ENCODE data around the gene VPS37C.

VPS37C gene

DNA sequence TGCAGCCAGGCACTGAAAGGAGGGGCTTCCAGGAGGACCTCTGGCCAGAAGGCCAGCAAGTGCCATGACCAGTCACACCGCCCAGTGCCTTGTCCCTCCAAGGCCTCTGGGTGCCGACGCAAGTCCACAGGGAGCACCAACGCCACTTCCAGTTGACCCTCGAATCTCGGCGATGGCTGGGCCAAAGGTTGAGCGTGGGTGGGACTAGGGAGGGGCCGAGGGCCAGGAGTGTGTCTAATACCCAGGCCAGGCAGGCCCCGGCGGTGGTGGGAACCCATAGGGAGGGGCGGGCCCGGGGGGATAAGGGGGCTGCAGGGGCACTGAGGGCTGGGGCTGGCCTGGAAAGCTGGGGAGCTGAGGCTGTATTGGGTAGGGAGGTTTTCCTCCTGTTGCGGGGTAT lies 29.6 kb downstream of the VPS37C start:
- DNase-seq: no peak

DNA sequence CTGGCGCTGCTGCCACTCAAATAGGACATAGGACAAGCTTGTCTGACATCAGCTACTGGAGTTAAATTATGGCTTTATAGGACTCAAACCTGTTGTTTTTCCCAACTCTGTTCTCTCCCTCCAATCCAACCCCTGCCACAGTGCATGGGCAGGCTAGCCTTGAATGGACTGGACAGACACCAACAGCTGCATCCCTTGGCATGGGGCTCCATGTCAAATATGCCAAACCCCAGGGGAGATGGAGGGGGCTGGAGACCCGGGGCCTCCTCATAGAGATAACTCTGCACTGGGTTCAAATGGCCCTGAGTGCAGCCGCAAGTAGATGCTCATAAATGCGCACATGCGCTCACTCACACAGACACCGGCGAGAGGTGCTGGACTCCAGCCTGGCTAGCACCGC lies 30.0 kb downstream of the VPS37C start:
- DNase-seq: no peak

DNA sequence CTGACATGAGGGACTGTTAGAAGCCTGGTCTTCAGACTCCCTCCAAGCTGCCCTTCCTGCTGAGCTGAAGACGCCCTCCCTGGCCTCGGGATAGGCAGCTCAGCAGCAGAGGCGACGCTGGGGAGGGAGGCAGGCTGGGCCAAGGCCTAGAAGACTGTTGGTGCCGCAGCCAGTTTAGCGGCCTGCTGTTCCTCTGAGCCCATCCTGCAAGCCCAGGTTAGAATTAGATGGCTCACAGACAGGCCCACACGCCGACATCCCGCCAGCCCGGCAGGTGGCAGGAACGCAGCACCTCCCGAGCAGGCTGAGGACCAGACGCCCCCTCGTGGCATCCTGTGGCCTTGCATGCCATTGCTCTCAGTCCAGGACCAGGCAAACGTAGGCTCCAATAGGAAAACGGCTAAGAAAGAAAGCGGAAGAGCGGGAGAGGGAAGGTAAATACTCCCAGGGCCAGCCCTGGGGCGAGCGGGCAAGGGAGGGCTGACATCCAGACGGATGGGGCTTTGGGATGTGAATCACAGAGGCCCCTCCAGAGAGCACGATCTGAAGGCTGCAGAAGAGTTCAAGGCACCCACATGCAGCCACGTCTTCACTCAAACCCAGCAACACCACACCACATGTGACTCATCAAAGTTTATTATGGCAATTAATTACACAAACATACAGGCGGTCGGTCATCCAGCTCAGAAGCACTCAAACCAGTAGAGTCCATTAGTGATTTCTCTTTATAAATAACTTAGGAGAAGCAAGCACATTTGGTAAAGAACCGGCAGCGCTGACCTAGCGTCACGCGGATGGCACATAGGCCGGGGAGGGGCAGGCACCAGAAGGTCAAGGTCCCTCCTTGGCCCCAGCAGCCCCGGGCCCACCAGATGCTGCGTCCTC lies 31.3 kb downstream of the VPS37C start:
- no peak for DNase-seq

DNA sequence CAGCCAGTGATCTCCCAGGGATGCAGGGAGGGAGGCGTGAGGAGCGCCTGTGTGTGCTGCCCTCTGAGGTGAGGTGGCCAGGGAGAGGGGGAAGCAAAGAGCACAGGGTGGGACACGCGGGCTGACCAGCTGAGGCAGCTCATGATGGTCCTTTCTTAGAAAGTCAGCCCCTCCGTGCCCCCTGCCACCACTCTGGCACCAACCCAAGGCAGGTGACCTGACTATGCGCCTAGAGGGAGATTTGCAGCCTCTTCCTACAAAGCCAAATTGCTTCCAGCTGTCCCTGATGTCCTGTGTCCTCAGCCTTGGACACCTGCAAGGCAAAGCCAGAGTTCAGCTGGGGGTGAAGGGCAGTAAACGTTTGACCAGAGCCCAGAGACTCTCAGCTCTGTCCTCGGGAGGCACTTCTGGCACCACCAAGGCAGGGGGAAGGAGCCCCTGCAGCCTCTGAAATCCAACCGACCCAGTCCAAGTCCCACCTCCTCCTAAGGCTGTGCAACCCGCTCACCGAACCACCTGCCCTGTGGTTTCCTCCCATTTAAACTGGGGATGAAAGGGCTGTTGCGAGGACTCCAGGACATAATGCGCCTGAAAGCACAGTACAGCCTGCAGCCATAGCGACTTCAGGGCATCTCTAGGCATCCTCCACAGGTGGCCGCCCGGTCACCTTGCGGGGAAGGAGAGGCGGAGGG lies 32.1 kb downstream of the VPS37C start:
- no peak for DNase-seq

DNA sequence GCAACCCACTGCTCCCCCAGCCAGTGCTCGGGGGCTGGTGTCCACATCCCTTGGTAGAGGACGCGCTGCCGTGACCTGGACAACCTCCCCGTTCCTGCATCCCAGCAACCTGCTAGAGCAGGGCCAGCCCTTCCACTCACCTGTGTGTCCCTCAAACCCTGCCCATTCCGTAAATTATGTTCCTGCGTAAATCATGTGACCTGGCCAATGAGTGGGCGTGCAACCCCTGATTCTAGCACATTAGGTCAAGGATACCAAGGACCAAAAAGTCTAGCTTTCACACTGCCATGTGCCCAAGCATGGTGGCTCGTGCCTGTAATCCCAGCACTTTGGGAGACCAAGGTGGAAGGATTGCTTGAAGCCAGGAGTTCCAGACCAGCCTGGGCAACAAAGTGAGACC lies 33.2 kb downstream of the VPS37C start:
- no peak for DNase-seq

DNA sequence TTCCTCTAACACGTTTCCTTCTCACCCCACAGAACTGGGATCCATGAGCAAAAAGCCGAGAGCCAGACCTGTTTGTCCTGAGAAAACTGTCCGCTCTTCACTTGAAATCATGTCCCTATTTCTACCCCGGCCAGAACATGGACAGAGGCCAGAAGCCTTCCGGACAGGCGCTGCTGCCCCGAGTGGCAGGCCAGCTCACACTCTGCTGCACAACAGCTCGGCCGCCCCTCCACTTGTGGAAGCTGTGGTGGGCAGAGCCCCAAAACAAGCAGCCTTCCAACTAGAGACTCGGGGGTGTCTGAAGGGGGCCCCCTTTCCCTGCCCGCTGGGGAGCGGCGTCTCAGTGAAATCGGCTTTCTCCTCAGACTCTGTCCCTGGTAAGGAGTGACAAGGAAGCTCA lies 35.0 kb downstream of the VPS37C start:
- DNase-seq: no peak

DNA sequence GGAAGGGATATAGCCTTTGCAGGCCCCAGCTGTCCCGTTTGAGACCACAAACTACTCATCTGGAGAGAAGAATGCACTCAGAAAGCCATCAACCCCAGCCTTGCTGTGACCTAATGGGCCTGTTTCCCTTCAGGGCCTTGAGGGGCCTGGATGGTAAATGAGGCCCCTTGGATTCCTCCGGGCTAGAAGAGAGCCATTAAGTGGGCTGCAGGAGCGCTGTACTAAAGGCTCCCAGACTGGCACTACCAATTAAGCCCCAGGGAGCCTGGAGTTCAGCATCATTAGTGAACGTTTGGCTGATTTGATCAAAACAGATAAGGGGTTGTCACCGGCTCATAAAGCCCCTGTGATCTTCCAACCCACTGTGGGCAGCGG lies 35.9 kb downstream of the VPS37C start:
- no peak for DNase-seq

DNA sequence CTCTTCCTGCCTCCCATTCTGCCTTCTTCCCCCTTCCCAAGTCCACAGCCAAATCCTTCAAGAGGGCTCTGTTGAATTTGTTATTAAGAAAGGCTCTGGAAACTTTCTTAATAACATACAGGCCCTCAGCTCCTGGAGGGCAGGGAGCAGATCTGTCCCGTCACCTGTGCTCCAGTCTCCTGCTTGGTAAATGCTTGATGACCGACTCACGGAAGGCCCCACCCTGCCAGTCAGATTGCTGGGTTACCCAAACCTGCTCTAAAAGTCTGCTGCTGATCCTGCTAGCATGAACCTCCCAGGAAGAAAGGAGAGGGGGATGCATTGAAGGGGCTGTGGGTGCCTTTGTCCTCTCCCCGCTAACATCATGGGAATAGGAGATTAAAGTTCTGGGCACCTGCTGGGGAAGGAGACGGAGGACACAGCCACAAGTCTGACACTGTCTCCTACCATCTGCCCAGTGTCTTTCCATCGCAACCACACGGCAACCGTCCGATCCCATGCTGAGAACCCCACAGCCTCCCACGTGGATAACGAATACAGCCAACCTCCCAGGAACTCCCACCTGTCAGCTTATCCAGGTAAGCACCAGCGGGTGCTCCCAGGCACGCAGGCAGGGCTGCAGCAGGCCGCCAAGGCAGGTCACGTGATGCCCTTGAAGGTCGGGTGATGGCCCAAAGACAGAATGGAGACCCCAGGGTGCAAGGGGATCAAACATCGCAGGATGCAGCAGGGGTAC lies 36.5 kb downstream of the VPS37C start:
- no peak for DNase-seq

DNA sequence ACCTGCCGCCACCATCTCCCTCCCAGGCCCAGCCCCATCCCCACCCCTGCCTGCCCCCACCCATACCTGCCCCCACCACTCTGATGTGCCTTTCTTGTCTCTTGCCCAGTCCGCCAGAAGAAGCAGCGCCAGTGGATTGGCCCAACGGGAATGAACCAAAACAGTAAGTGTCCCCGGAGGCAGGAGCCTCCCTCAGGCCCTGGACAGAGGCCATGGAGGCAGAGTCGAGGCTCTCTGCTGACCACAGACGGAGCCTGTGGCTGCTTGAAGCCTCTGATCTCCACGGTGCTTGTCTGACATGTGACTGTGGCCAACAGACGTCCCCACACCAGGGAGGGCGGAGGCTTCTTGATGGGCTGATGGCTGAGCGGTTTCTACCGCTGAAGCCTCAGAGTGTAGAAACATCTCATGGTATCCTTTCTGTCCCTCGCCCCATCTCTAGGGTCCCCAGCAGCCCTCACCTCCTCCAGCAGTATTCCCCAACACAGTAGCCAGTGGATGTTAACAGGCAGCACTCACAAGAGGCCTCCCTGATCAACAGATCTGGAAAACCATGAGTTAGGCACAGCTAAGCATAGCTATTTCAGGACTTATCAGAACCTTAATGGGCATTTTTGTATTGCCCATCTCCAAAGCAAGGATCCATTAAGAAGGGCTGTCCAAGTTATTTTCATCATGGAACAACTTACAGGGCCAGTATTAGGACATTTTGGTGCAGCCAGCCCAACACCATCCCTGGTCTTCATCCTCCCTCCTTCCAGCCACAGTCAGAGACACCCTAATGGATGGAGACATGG lies 37.3 kb downstream of the VPS37C start:
- DNase-seq: no peak

DNA sequence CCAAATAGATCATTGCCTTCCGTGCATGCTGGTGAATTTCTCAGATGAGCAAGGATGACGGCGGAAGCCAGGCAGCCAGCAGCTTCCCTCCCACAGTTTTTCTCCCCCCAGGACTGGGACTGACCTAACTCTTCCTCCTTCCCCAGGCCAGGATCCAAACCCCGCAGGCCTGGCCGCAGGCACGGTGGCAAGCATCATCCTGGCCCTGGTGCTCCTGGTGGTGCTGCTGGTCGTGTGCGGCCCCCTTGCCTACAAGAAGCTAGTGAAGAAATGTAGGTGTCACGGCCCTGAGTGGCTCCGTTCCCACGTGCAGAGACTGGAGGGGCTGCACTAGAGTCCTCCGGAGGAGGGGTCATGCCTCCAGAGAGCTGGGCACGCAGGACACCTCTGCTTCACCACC lies 38.5 kb downstream of the VPS37C start:
- no peak for DNase-seq

DNA sequence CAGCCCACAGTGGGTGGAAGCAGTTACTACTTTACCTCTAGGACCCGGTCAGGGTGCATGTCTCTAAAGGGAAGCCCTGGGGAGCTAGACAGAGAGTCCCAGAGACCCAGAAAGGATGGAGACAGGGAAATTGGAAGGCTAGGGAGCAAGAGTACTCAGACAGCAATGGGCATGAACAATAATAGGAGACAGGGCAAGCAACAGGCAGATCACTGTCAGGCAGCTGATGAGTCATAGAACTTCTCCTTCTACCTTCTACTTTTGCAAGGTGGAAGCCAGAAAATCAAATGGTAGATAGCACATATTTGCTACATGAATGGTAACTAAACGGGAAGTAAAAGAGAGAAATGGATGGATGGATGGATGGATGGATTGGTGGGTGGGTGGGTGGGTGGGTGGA lies 39.3 kb downstream of the VPS37C start:
- DNase-seq: no peak

DNA sequence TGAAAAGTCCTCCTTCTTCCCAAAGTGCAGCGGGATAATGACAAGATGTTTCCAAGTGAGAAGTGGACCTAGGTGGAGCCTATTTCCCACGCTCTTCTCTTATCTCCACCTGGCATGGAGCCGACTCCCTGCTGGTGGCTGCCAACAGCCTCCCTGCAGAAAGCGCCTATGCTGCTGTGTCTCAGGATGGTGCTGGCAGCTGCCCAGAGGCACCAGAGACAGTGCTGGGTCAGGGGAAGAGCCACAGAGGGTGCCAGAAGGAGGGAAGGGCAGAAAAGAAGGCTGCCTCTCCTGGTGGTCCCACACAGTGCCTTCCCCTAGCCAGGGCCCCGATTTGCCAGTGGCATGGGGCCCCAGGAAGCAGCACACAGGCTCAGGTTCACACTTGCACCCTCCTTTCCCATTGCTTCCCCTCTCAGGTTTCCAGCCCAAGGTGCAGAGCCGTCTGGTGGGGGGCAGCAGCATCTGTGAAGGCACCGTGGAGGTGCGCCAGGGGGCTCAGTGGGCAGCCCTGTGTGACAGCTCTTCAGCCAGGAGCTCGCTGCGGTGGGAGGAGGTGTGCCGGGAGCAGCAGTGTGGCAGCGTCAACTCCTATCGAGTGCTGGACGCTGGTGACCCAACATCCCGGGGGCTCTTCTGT lies 39.9 kb downstream of the VPS37C start:
- no peak for DNase-seq

DNA sequence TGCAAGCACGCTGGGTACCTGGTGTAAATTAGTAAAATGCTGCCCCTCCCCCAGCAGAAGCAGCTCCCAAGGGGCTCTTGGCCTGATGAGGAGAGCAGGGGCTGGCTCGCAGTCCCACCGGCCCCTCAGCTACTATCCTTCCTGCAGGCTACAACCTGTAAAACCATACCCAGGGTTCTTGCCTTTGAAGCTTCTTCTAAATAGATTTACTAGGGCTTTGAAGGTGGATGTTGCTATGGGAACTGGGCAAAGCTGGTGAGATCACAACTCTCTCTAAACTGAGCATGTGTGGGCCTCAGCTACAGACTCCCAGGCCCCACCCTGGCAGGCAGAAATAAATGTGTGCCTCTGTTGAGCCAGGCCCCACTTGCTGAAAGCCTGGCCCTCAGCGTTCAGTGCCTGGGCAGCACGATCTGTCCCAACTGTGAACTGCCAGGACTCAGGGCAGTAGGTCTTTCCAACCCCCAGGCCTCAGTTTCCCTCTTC lies 40.5 kb downstream of the VPS37C start:
- DNase-seq: no peak

DNA sequence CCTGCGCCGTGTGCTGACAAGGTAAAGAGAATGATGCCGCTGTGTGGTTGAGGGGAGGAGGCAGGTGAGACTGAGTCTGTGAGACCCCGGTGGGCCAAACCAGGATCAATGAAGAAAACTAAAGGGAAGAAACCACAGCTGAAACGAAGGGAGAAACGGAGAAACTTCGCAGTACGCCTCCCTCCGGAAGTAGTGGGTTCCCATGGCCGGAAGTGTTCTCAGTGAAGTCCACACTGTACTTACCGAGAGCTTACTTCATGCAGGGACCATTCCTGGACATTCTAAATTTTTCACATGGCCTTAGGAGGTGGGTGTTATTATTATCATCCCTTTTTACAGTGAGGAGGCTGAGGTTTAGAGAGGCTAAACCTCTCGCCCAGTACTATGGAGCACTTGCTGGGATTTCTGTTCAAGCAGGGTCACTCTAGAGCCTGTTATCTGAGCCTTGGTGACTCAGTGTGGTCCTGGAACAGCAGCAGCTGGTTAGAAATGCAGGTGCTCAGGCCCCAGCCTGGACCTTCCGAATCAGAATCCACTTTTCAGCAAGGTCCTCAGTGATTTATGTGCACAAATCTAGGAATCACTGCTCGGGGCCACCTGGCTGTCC lies 41.0 kb downstream of the VPS37C start:
- no peak for DNase-seq

DNA sequence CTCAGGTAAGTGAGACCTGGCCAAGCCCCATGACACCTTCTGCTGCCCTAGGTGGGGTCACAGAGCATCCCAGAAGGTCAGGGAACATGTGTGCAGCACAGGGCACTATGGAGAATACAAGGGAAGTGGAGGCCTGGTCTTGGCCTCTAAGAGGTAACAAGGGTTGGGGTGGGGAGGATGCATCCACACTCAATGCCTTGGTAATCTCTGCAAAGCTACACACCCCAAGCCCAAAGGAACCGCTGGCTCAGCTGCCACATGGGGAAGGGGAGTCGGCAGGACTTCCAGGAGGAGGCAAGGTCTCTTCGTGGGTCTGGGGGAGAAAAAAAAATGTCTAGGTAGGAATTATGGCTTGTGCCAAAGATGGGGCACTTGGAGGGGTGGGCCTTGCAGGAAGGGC lies 41.7 kb downstream of the VPS37C start:
- DNase-seq: no peak

DNA sequence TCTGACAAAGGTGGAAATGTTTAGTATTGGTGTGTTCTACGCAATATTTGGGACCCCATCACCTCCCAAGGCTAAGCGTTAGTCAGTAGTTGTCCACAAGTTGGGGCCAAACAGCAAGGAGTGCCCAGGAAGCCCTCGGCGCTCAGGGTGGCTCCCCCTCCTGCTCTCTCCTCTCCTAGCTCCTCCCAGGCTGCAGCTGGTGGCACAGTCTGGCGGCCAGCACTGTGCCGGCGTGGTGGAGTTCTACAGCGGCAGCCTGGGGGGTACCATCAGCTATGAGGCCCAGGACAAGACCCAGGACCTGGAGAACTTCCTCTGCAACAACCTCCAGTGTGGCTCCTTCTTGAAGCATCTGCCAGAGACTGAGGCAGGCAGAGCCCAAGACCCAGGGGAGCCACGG lies 42.2 kb downstream of the VPS37C start:
- no peak for DNase-seq

DNA sequence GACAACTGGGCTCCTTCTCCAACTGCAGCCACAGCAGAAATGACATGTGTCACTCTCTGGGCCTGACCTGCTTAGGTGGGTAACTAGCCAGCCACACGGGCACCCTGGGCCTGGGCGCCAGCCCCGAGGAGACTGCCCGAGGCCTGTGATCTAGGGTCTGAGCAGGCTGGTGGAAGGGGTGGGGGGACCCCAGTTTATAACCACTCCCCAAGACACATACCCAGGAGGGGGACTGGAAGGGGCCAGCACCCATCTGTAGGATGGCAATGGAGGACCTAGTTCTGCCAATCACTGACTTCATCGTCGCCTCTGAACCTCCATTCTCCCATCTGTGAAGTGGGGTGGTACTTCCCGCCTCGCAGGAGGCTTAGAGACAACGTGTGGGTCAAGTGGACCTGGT lies 42.8 kb downstream of the VPS37C start:
- no peak for DNase-seq

DNA sequence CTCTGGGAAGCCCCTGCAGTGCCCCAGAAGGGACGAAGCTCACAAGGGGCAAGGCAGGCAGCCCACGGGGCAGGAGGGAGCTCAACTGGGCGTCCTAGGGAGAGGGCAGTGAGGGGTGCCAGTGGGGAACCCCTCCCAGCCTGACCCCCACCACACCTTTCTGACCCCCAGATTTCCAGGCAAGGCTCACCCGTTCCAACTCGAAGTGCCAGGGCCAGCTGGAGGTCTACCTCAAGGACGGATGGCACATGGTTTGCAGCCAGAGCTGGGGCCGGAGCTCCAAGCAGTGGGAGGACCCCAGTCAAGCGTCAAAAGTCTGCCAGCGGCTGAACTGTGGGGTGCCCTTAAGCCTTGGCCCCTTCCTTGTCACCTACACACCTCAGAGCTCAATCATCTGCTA lies 43.2 kb downstream of the VPS37C start:
- no peak for DNase-seq

DNA sequence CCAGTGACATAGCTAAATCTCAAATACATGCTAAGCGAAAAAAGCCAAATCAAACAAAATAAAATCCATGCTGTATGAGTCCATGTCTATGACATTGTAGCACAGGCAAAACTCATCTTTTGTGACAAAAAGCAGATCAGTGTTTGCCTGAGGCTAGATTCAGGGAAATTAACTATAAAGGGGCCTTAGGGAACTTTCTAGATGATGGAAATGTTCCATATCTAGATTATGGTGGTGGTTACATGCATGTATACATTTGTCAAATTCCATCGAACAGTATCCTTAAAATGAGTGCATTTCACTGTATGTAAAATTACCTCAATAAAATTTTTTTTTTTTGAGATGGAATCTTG lies 44.1 kb downstream of the VPS37C start:
- no peak for DNase-seq

DNA sequence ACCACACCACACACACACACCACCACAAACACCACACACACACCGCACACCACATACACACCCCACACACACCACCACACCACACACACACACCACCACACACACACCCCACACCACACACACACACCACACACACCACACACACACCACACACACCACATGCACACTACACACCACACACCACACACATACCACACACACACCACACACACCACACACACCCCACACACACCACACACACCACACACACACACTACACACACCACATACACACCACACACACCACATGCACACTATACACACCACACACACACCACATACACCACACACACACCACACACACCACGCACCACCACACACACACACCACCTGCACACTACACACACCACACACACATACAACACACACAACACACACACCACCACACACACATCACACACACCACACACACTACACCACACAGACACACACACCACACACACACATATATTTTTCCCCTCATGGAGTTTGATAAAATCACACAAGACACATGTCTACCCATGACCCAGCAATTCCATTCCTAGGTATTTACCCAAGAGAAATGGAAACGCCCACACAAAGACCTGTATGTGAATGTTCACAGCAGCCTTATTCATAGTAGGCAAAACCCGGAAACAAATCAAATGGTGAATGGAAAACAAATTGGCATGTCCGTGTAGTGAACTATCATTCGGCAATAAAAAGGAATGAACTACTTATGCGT lies 44.6 kb downstream of the VPS37C start:
- no peak for DNase-seq

DNA sequence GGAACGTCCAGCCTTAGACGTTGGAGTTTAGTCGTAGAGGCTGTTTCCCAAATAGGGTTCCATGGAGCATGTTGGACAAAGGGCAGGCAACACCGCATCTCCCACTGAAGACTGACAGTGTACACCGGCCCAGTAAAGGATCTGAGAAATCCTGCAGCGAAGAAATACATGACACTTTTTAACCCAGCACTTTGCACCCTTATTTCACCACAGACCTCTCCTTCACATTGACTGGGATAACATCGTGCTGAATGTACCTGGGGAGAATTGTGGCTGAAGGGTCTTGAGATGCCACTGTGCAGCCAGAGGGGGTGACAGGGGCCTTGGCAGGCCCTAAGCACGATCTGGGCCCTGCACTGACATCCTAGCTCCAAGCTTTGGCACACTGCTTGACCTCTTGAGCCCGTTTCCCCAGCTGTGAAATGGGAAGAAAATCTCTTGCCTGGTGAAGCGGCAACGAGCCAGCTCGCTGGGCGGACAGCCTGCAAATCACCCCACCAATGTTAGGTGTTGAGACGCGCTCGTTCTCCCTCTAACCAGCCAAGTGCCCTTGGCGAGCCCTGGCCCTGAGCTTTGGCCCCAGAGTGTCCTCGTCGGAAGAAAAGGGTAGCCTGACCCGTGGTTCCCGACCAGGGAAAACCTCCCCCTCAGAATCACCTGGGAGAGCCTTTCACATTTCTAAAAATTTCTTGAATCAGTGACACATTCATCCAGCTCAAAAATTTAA lies 45.6 kb downstream of the VPS37C start:
- no peak for DNase-seq
